HuH-7.5 (cell line): ENCODE data around the gene MAP2K4.
"Not testable (repeated sequence)": the region's sequence is repeated elsewhere in the genome, so short reads cannot be mapped to it uniquely, and the experiment has no call there.

Experiments
- DNase-seq: peaks from one replicate; pipeline ENCODE4 v3.0.0; 2011; ENCODE audit warnings: low spot score

MAP2K4 gene

GRCh38 chr17:12020642-12021622, at the start of gene MAP2K4:
Gene MAP2K4, plus strand, starts transcription at chr17:12020877. Its CDS starts 10 bp downstream, at chr17:12020887.
- peak; percentile 76 for DNase-seq

GRCh38 chr17:11972741-11973140, 47.9 kb upstream of the MAP2K4 start:
- DNase-seq = not testable (repeated sequence)

- DNase-seq = no peak
Observed at GRCh38 chr17:11979795-11980194, 40.9 kb upstream of the MAP2K4 start.

GRCh38 chr17:11980813-11981212, 39.9 kb upstream of the MAP2K4 start:
- DNase-seq = no peak

- no peak for DNase-seq
Observed at GRCh38 chr17:11981862-11982261, 38.8 kb upstream of the MAP2K4 start.

- no peak for DNase-seq
Observed at GRCh38 chr17:11986179-11986941, 34.3 kb upstream of the MAP2K4 start.

GRCh38 chr17:11986942-11987329, 33.7 kb upstream of the MAP2K4 start:
- DNase-seq = peak; percentile 17

- DNase-seq = no peak
Observed at GRCh38 chr17:11990363-11990983, 30.2 kb upstream of the MAP2K4 start.

GRCh38 chr17:11991461-11991860, 29.2 kb upstream of the MAP2K4 start:
- DNase-seq = no peak

- DNase-seq = peak; percentile 23
Observed at GRCh38 chr17:11996722-11997146, 23.9 kb upstream of the MAP2K4 start.

- DNase-seq = peak; percentile 81
Observed at GRCh38 chr17:11997147-11997971, 23.3 kb upstream of the MAP2K4 start, which contains the start of gene ZNF18. Gene ZNF18, minus strand, starts transcription at chr17:11997475. Its CDS starts 4,646 bp downstream, at chr17:11992829.

GRCh38 chr17:11997972-11998233, 22.8 kb upstream of the MAP2K4 start:
- no peak for DNase-seq

GRCh38 chr17:11999696-12000095, 21.0 kb upstream of the MAP2K4 start:
- no peak for DNase-seq

GRCh38 chr17:12007466-12007865, 13.2 kb upstream of the MAP2K4 start:
- no peak for DNase-seq

GRCh38 chr17:12021623-12022140, 1.0 kb downstream of the MAP2K4 start:
- peak; percentile 20 for DNase-seq

- DNase-seq = no peak
Observed at GRCh38 chr17:12022310-12022709, 1.6 kb downstream of the MAP2K4 start.

- no peak for DNase-seq
Observed at GRCh38 chr17:12024327-12024726, 3.6 kb downstream of the MAP2K4 start.

GRCh38 chr17:12027658-12028057, 7.0 kb downstream of the MAP2K4 start:
- DNase-seq = no peak

- no peak for DNase-seq
Observed at GRCh38 chr17:12028611-12029010, 7.9 kb downstream of the MAP2K4 start.

GRCh38 chr17:12034538-12034937, 13.9 kb downstream of the MAP2K4 start:
- no peak for DNase-seq

- no peak for DNase-seq
Observed at GRCh38 chr17:12035673-12036072, 15.0 kb downstream of the MAP2K4 start.
